Measurements from ENCODE around the gene TREML4.

TREML4 gene

GRCh38 chr6:41255638-41256246, 27.6 kb downstream of the TREML4 start:
- no peak for DNase-seq

- no peak for DNase-seq
These were observed 28.2 kb downstream of the TREML4 start for GRCh38 chr6:41256383-41256782.

GRCh38 chr6:41257369-41258195, 29.4 kb downstream of the TREML4 start:
- DNase-seq = no peak

GRCh38 chr6:41258196-41258493, 30.0 kb downstream of the TREML4 start:
- no peak for DNase-seq

- no peak for DNase-seq
These were observed 34.3 kb downstream of the TREML4 start for GRCh38 chr6:41262401-41262800.

GRCh38 chr6:41263267-41263666, 35.1 kb downstream of the TREML4 start:
- no peak for DNase-seq

DNA sequence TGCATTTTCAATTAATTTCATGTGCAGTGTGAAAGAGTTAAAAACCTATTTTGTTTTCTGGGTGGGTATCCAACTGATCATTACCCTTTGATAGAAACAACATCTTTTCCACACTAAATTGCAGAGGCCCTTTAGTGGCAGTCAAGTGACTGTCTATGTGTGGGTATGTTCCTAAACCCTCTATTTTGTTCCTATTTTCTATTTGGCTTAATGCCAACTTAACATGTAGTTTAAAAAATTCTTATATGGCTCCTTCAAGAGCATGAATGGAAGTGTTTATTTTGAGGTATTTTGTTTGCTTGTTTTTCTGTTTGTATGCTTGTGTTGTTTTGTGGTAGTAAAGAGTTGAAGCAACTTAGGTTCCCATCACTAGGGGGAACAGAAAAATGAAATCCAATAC, 38.4 kb downstream of the TREML4 start:
- no peak for DNase-seq

- no peak for DNase-seq
These were observed 40.3 kb downstream of the TREML4 start for GRCh38 chr6:41268478-41268877.

GRCh38 chr6:41269166-41269565, 41.0 kb downstream of the TREML4 start:
- DNase-seq = no peak

DNA sequence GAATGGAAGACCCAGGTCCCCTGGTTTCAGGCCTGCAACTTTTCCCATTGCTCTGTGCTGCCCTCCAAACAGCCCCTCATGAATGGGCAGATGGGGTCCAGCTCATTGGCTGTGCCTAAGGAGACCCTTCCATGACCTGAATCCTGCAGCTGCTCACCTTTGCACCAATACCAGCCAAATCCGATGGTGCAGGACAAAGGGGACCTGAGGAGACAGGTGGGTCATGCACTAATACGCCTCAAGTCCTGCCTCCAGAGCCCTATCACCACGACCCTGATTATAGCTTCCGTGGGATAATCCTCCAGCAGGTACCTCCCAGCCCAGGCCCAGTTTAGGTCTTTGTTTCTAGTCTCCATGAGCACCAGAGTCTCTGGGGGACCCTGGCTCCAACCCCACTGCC, 41.6 kb downstream of the TREML4 start:
- no peak for DNase-seq

GRCh38 chr6:41271901-41272395, 43.8 kb downstream of the TREML4 start:
- DNase-seq = no peak

DNA sequence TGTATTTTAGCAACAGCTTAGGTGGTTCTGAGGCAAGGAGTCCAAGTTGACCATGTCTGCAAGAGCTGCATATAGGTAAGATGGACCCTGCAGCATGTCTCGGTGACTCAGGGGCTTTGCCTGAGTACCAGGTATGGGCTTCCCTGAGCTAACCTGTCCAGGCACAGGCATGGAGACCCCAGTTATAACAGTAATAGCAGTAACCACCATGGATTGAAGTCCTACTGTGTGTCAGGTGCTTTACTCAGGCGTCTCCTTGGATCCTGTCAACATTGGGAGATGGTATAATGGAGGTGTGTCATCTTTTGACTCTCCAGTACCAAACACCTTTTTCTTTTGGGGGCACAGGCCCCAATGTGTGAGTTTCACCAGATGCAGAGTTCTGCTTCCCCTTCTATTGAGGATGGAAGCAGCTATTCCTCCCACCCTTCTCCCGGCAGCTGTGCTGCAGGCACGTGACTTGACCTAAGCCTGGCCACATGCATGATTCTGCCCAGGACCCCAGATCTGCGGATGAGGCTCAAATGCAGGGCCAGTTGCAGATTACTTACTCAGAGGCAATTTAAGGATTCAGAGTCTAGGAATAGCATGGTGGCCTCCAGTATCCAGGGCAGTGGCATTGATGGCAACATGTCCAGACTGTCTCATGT, 44.6 kb downstream of the TREML4 start:
- no peak for DNase-seq

- DNase-seq = no peak
These were observed 45.6 kb downstream of the TREML4 start for GRCh38 chr6:41273714-41274113.

DNA sequence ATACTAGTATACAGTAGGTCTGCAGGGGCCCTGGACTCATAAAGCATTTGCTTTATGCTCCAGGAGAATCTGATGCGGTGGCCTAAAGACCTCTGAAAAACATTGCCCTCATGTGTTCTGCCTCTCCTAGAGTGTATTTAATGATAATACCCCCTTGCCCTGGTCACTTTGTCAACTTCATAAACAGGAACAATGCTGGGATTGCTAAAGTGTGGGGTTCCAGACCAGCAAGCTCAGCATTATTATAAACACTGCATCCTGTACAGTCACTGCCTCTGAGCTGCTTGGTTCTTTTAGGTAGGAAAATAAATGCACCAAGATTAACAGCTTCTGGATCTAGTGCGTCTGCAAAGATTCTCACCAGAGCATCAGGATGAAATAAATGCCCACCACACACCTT, 46.1 kb downstream of the TREML4 start:
- DNase-seq = no peak

DNA sequence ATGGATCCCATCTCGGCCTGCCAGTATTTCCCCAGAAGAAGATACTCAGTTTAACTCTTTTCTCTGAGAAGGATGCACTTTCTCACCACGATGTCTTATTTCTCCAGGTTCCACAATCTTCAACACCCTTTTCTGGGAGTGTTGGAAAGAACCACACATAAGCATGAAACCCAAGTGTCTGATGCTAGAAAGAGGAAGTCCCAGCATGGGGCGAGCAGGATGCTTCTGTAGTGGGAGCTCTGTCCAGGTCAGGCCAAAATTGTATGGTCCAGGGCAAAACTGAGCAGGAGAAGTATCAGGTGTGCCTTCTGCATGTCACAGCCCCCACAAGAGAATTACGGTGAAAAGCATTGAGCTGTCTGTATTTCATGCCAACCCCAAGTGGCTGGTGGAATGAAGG, 47.3 kb downstream of the TREML4 start:
- DNase-seq = no peak

DNA sequence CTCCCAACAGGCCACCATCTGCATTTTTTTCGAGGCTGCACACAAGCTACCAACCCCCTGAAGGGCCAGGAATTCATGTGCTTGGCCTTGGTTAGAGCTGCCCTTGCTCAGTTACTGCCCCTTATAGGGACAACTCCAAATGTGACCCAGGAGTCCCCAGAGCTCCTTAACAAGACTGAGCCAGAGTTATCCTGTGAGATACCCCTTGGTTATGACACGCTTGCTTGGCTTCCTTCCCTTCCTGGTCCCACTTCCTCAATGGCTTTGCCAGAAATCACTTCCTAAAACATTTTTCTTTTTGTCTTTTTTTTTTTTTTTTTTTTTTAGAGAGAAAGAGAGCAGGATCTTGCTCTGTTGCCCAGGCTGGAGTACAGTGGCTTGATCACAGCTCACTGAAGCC, 49.5 kb downstream of the TREML4 start:
- DNase-seq = no peak

DNA sequence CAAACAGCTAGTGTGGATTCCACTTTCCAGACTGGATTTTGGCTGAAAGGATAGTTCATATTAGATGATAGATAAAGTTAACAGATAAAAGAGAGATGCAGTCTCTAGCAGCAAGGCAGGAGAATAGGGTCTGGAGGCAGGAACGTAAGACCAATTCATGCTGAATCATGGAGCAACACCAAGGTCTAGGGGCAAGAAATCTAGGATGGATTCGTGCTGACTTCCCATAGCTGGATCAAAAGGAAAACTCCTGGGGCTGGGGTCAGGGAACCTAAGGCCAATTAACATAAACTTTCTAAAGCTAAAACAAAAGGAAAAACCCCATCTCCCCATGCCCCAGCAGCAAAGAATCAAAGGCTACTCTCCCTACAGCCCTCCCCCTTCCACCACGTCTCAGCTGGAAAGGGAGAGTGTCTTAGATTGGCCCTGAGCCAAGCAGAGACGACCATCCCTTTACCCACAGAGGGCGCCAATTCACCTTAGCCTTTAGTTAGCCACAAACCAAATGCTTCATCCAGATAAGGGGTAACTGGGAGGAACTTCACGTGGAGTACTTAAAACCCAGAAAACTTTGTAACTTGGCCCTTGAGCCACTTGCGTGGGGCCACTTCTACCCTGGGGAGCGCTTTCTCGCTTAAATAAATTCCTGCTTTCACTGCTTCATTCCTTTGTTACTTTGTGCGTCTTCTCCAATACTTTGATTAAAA, 50.7 kb downstream of the TREML4 start:
- peak; percentile 48 to 56 for DNase-seq

- DNase-seq = no peak
These were observed 52.4 kb downstream of the TREML4 start for GRCh38 chr6:41280381-41281057.

DNA sequence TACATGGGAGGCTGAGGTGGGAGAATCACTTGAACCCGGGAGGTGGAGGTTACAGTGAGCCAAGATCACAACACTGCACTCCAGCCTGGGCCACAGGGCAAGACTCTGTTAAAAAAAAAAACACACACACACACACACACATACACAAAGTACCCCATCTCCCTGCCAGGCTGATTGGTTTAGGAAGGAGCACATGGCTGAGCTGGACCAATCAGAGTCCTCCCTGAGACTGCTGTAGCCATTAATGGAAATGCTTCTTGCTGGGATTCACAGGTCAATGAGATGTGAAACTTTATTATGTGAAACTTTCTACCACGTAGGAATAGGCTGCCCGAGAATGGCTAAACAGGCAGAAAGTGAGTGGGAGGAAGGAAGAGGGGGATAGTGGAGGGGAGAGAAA, 55.5 kb downstream of the TREML4 start:
- no peak for DNase-seq

- DNase-seq = no peak
These were observed 56.6 kb downstream of the TREML4 start for GRCh38 chr6:41284726-41285125.

GRCh38 chr6:41286544-41287346, 58.6 kb downstream of the TREML4 start, which contains the start of gene TREM1:
TREM1 (minus strand) TSS chr6:41286682; CDS start chr6:41286655, 27 bp downstream.
- DNase-seq = no peak
